ENCODE data around the gene MYO1B.
"Not testable (repeated sequence)": the region's sequence is repeated elsewhere in the genome, so short reads cannot be mapped to it uniquely, and the experiment has no call there.

Gene MYO1B

DNA sequence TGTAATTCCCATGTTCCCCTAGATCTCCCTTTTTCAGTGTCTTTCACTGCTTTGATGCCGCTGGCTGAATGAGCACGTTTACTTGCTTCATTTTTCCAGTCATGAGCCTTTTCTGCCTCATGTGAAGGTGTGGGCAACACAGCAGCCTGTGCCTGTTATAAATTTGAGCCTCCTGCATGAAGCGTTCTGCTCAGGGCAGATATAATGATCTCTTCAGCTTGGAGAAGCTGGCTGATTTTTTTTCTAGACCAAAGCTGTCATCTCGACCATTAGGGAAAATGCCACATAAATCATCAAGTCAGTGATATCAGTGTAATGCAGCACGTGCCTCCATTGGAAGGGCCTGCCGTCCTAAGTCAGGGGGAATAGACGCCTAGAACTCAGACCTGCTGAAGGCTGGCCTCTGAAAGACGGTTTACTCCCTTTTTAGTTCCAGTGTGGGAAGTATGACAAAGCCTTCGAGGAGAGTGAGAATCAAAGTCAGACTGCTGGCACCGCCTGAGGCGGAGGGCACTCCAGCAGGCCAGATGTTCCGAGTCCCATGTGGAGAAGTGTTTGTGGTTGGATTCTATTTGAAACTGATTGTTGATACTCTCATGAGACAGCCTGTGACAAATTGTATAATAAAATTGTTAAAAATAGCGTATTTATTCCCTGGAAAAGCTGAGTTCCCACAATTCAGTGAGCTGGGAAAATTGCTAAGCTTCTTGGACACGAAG lies 196.5 kb downstream of the MYO1B start:
- DNase-seq (ENCODE audit: extremely low read depth in 1 of 2, low read depth in 1 of 2): no peak

DNA sequence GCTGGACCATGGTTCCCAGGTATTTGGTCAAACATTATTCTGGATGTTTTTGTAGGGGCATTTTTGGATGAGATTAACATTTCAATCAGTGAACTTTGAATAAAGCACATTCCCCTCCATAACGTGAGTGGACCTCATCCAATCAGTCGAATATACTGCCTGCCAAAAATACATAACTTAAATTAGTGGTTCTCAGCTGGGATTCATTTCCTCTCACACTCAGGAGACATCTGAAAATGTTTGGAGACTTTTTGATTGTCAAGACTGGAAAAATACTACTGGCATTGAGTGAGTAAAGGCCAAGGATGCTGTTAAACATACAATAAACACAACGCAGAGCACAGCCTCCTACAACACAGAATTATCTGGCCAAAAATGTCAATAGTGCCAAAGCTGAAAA lies 198.2 kb downstream of the MYO1B start:
- no peak for DNase-seq (ENCODE audit: extremely low read depth in 1 of 2, low read depth in 1 of 2)

- no peak for DNase-seq (ENCODE audit: extremely low read depth in 1 of 2, low read depth in 1 of 2)
These were observed 201.7 kb downstream of the MYO1B start for GRCh38 chr2:191446910-191447309.

DNA sequence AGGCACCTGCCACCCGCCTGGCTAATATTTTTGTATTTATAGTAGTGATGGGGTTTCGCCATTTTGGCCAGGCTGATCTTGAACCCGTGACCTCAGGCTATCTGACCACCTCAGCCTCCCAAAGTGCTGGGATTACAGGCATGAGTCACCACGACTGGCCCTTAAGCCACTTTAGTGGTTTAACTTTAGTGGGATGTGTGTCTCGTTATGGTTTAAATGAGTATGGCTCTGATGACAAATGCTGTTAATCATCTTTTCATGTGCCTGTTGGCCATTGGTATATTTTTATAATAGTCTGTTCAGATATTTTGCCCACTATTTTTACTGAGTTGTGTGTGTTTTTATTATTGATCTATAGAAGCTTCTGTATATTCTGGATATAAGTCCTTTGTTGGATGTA lies 205.9 kb downstream of the MYO1B start:
- DNase-seq (ENCODE audit: extremely low read depth in 1 of 2, low read depth in 1 of 2): no peak

- no peak for DNase-seq (ENCODE audit: extremely low read depth in 1 of 2, low read depth in 1 of 2)
These were observed 206.9 kb downstream of the MYO1B start for GRCh38 chr2:191452065-191452464.

DNA sequence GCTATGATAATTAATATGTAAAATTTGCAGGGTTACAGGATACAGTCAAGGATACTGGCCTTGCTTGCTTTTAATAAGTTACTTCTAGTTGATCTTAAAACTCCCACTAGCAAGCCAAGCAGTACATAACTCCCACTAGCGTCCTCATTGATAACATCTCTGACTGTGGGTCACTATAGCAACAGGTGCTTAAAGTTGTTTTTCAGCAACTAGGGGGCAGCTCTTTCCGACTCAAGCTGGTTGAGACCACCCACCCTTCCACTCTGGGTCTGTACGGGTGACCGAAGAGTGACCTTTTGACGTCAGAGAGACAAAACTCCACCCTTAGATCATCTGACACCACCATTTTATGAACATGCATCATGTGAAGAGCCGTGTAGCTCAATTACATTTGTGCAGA lies 208.6 kb downstream of the MYO1B start:
- no peak for DNase-seq (ENCODE audit: extremely low read depth in 1 of 2, low read depth in 1 of 2)

- not testable (repeated sequence) for DNase-seq (ENCODE audit: extremely low read depth in 1 of 2, low read depth in 1 of 2)
These were observed 211.3 kb downstream of the MYO1B start for GRCh38 chr2:191456506-191456905.

DNA sequence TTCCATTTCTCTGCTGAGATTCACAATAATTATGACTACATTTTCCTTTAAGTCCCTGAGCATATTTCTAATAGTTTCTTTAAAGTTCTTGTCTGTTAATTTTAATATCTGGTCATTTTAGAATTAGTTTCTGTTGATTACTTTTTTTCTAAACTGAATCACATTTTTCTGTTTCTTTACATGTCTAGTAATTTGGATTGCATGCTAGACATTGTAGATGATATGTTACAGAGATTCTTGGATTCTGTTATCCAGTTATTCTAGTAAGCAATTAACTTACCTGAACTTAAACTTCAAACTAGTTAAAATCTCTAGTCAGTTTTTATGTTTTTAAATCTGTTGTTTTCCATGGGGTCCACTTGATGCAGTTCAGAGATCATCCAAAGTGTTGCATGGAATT lies 214.0 kb downstream of the MYO1B start:
- no peak for DNase-seq (ENCODE audit: extremely low read depth in 1 of 2, low read depth in 1 of 2)

DNA sequence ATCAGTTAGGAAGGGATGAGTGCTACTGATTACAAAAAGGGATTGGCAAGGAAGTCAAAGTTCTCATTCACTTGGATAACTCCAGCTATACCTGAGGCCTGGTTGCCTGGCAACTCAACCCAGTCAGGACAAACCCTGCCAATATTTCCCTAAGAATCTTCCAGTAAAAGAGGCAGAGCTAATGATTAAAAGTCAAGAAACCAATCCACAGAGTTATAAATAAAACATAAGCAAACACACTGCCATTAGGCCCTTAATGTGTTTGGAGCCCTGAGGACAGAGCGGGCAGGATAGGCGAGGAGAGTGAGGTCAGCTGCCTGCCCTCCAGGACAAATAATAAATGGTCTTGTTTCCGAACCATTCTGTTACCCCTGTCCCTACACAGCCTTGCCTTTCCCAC lies 217.2 kb downstream of the MYO1B start:
- DNase-seq (ENCODE audit: extremely low read depth in 1 of 2, low read depth in 1 of 2): no peak

- DNase-seq (ENCODE audit: extremely low read depth in 1 of 2, low read depth in 1 of 2): no peak
These were observed 218.6 kb downstream of the MYO1B start for GRCh38 chr2:191463790-191464189.

- no peak for DNase-seq (ENCODE audit: extremely low read depth in 1 of 2, low read depth in 1 of 2)
These were observed 220.7 kb downstream of the MYO1B start for GRCh38 chr2:191465766-191466420.

DNA sequence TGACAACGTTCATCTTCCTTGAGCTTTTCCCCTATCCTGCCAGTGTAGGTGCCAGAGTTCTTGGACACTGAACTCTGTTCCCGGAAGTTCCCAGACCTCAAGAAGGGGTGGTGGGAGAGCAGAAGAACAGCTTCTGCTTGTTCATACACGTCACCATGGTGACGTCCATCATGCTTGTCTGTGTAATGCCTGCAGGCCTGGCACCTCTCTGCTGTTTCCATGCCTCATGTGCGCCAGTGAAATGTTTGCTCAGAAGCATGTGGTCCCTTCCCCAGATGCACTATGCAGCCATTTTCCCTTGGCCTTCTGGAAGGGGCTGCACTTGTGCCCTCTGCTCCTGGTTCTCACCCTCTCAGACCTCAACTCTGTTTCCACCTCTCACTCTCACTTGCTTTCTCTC lies 221.9 kb downstream of the MYO1B start:
- DNase-seq (ENCODE audit: extremely low read depth in 1 of 2, low read depth in 1 of 2): no peak

DNA sequence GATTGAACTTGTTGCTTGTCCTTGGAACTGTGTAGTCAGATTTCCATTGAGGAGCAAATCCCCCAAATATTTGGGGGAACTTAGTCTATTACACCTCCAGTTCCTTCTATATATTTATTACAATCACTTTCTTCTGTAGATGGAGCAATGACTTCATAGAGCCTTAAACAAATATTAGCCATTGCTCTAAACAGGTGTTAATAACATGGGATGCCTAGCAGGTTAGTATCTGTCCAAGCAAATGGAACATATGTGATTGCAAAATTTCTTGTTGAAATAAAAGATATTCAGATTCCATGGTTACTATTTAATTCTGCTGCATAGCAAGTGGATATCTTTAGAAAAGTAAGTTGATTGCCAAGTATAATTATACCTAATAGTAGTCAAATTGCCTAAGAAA lies 225.1 kb downstream of the MYO1B start:
- DNase-seq (ENCODE audit: extremely low read depth in 1 of 2, low read depth in 1 of 2): no peak

DNA sequence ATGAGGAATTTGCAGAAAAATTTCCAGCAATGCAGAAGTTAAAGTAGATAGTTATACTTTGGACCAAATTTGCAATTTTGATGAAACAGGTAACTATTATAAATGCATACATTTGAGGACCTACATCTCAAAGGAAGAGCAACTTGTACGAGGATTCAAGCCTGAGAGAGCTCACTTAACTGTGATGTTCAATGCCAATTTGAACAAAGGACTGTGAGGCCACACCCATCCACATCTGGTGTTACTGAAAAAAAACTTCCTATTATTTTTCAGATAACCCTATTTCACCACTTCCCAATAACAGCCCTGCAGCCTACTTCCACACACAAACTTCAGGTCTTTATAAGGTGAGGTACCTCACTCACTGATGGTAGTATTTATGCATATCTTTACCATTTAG lies 229.3 kb downstream of the MYO1B start:
- DNase-seq (ENCODE audit: extremely low read depth in 1 of 2, low read depth in 1 of 2): no peak
